Measurements from ENCODE around the gene ZP2. TPM values are rescaled to one million over a fixed set of nuclear protein-coding genes. Genes with fewer than 3 reads are reported as not detected.
"Not testable (repeated sequence)": the region's sequence is repeated elsewhere in the genome, so short reads cannot be mapped to it uniquely, and the experiment has no call there.

ZP2 gene
- total RNA-seq, 1 donor from 2014 or later, result under 0.01 TPM

DNA sequence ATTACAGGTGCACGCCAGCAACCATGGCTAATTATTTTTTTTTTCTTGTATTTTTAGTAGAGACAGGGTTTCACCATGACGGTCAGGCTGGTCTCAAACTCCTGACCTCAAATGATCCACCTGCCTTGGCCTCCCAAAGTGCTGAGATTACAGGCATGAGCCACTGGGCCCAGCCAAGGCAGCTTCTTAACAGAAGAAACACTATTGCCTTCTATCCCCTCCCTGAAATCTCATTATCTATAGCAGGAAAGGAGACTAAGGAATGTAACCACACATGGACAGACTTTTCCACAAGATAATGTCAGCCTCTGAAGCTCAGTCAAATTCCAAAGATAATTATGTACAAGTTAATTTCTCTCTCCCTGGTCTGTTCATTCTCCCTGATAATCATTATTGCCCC lies 5.7 kb upstream of the ZP2 start:
- DNase-seq (ENCODE audit: low read depth in 2 of 2), result no peak

DNA sequence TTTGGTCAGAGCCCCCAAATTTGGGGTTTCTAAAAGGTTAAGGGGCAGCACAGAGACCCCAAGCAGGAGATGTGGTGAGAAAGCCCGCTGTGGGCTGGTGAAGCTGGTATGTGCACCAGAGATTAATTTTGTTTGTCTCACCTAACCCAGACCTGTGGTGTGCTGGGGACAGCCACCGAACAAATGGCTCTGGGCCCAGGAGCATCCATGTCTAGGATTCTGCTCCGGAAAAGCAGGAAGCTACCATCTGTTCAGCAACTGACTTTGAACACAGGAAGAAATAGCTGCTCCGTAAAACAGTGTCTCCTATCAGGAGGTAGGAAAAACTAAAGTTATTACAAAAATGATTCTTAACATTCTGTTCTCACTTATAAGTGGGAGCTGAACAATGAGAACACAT lies 2.7 kb upstream of the ZP2 start:
- no peak for DNase-seq (ENCODE audit: low read depth in 2 of 2)

DNA sequence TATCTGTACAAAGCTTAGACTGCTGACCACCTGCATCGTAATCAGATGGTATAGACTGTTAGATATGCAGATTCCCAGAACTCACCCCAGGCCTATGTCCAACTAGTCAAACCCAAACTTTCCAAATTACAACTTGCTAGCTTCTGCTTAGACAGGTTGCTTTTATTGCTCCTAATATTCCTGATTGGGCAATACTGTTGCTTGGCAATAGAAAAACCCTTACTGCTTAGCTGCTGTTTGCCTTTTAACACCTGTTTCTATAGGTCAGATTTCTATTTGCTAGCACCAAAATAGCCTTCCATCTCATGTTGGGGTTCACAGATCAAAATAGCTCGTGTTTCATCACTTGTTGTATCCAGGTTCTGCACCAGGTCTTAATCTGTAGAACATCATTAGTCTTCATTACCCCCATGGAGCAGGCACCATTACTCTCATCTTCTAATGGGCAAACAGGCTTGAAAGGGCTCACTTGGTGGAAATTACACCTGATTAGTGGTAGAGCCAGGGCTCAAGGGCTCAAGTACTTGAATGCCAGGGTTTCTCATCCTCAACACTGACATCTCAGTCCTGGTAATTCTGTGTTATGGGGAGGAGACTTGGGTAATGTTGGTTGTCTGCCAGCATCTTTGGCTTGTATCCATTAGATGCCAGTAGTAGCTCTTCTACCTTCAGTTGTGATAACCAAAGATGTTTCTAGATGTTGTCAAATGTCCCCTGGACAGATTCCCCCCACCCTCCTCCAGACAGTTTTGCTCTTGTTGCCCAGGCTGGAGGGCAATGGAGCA lies 2.7 kb downstream of the ZP2 start:
- no peak for DNase-seq (ENCODE audit: low read depth in 2 of 2)

DNA sequence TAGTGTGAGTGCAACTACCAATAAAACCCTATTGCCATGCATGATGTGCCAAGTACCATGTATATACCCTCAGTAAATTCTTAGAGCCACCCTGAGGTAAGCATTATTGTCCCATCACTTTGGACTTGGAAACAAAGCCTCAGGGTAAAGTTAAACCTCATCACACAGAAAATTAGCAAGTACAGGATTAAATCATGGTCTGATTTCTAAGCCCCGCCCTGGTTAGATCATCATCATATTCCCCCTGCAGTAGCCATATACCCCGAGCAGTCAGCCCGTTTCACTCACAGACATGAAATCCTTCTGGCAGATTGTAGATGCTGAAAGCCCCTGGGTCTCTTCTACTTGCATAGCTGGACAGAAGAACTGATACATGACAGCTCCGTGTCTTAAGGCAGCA lies 4.8 kb downstream of the ZP2 start:
- no peak for DNase-seq (ENCODE audit: low read depth in 2 of 2)

DNA sequence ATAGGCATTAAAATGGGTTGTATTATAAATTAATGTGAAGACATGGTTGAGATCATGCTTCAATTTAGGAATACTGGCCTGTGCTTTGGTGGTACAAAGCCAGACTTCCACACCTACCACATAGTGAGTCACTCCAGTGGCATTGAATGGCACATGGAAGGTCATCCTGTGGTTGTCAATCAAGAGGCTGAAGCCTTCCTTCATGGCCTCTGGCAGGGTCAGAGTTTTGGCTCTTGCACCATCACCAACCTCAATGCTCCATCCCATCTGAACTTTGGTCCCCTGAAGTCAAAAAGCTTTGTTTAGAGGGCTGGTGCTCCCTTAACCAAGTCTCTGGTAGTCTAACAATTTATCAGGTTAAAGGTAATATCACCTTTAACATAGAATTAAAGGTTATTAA lies 6.1 kb downstream of the ZP2 start:
- DNase-seq (ENCODE audit: low read depth in 2 of 2), result no peak

DNA sequence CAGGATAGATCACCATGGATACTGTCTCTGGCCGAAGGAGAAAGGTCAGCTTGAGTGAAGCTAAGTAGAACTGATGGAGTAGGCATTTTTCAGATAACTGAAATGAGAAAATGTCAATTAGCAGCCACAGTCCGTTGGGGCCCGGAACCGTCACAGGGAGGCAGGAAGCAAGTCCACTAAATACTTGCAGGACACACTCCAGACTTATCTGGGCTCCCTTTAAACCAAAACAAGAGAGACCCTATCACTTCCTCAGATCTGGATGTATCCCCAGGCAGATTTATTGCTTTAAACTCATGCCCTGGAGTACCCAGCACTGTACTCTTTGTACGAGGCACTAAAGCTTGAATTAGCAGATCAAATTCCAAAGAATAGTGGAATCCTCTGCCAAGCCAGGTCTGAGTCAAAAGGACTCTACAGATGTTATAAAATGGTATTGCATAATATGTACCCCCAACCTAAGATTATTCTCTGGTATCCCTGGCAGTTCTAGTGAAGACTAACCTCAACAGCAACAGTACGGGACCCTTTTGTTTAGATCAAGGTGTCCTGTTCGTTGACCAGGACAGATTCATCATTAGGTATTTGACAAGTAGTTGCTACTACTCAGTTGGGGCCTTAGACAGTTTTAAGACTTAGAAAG lies 8.1 kb downstream of the ZP2 start:
- DNase-seq (ENCODE audit: low read depth in 2 of 2), result no peak

DNA sequence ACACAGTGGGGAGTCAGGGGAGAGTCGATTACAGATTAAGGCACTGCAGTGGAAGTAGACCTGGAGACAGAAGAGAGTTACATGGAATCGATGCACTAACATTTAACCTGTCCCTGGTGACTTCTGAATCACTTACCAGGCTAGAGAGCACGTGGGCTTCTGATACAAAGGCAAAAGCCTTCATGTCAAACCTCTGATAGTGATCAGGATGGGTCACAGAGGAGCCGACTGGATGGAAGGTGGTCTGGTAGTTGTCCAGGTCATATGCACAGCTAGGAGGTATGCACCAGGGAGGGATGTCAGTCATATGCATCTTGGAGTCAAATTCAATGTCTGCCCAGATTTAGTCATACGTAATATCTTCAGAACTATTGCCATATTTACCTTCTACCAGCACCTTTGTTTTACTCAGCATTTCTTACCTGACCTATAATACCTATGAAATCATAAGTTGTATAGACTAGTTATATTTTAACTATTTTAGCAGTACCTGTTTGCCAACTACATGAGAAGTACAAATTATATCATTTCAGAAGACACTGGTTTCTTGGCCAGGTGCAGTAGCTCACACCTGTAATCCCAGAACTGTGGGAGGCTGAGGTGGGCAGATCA lies 11.7 kb downstream of the ZP2 start:
- no peak for DNase-seq (ENCODE audit: low read depth in 2 of 2)

DNA sequence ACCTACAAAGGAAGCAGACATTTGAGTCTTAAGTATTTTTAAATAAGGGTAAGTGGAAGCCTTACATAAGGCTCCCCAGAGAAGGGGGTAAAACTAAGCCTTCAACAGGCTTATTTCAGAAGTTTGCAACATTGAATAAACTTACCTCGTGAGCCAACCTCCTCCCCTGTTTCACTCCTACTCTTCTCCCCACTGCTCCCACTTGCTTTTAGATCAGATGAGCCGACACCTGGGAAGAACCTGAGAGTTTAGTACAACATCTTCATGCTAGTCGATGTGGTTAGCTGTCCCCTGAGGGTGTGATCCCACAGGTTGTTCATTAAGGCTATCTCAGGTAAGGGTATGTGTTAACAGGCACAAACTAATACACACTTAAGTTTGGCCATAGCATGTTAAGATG lies 13.8 kb downstream of the ZP2 start:
- no peak for DNase-seq (ENCODE audit: low read depth in 2 of 2)

DNA sequence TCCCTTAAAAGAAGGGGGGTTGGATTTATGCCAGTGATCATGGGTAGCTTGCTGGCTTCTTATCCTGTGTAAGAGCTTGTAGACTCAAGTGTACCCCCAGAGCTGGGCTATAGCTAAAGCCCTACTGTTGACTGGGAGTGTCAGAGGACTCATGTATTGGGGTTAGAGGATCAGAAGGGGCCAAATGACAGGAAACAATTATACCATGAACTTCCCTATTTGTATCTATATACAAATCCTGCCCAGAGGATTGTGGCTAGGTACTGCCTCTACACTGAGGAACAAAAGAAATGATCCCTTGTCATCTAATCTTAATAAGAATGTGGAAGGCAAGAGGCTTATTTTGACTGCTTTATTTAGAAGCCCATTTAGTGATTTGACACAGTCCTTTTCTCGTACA lies 14.3 kb downstream of the ZP2 start:
- no peak for DNase-seq (ENCODE audit: low read depth in 2 of 2)

DNA sequence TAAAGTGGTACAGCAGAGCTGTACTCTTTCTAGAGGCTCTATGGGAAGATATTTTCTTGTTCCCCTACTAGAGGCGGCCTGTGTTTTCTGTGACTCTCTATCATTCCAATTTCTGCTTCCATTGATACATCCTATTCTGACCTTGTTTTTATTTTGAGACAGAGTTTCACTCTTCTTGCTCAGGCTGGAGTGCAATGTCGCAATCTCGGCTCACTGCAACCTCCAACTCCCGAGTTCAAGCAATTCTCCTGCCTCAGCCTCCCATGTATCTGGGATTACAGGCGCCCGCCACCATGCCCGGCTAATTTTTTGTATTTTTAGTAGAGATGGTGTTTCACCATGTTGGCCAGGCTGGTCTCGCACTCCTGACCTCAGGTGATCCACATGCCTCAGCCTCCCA lies 16.0 kb downstream of the ZP2 start:
- DNase-seq (ENCODE audit: low read depth in 2 of 2), result not testable (repeated sequence)

DNA sequence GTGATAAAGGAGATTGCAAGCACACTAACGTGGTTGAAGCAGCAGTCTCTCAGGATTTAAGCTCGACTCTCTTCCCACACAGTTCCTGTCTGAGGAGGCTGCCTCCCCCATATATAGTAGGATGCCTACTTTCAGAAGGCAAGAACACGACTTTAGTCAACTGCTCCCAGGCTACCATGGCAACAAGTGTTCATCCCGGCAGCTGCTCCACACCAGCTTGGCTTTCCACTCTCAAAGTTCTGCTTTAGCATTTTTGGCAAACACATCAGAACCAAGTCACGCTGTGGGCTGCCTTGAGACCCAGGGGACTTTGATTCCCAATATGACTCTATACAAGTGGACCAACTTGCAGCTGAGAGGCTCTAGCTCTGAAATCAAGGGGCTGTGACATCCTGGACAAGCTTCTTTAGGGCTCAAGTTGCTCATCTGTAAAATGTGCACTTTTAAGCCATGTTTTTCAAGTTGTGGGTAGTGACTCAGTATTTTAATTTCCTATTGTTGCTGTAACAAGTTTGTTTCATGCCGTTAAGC lies 16.5 kb downstream of the ZP2 start:
- DNase-seq (ENCODE audit: low read depth in 2 of 2), result no peak

DNA sequence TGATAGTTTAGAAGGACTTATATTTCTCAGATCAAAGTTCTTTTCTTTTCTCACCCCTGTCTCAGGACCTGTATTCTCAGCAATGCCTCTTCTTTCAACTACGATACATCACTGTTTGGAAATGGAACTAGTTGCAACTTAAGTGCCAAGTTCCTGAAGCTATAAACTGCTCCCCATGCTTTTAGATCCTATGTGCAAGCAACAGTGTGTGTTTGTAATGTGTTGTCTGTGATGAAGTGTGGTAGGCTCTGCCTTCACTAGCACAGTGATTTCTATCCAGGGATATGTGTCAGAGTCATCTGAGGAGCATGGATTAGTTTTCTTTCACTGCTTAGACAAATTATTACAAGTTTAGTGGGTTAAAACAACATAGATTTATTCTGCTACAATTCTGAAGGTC lies 18.4 kb downstream of the ZP2 start:
- DNase-seq (ENCODE audit: low read depth in 2 of 2), result no peak

DNA sequence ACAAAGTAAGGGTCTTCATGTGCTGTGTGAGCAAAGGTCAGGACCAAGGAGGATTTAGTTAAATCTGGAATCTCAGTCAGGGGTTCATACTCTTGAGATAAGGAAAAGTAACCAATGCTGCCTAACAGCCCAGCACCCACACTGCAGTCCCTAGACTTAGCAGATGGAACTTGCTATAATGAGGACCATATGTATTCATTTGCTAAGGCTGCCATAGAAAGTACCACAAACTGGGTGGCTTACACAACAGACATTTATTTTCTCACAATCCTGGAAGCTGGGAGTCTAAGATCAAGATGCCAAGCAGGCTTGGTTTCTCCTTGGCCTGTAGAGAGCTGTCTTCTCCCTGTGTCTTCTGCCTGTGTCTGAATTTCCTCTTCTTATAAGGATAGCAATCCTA lies 20.8 kb downstream of the ZP2 start:
- no peak for DNase-seq (ENCODE audit: low read depth in 2 of 2)

DNA sequence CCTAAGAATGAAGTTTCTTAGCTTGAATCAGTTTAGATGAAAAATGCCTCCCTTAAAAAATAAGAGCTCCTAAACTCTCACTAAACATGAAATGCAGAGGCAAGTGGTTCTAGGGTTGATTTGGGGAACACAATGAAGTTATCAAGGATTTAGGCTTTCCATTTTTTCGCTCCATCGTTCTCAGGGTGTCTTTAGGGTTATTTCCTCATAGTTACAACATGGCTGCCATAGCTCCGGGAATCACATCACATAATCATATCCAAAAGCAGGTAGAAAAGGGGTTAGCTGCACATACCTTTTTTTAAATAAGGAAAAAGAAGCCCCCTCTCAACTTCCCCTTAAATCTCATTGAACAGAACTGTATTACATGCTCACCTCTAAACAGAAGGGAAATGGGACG lies 21.4 kb downstream of the ZP2 start:
- DNase-seq (ENCODE audit: low read depth in 2 of 2), result no peak

DNA sequence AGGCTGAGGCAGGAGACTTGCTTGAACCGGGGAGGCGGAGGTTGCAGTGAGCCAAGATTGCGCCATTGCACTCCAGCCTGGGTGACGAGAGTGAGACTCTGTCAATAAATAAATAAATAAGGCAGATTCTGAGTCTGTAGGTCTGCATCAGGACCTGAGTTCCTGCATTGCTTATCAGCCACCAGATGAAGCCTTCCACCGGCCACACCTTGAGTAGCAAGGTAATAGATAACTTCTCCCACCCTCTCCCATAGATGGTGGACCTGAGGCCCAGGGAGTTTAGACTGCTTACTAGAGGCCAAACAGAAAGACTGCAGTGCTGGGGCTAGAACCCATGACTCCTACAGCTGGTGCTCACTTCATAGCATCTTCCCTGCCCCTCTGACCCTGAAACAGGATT lies 22.1 kb downstream of the ZP2 start:
- DNase-seq (ENCODE audit: low read depth in 2 of 2), result no peak

DNA sequence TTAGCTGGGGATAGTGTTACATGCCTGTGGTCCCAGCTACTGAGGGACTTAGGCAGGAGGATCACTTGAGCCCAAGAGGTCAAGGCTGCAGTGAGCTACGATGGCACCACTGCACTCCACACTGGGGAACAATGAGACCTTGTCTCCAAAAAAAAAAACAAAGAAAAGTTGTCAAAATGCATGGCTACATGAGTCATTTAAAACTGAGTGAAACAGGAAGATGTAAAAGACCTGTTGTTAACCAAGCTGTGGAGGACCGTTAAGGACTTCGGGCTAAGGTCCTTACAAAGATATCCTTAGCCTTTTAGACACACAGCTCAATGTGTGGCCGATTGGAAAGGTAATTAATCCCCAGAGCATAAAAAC lies 25.1 kb downstream of the ZP2 start:
- DNase-seq (ENCODE audit: low read depth in 2 of 2), result peak in 1 of 2 donors; percentile 37

DNA sequence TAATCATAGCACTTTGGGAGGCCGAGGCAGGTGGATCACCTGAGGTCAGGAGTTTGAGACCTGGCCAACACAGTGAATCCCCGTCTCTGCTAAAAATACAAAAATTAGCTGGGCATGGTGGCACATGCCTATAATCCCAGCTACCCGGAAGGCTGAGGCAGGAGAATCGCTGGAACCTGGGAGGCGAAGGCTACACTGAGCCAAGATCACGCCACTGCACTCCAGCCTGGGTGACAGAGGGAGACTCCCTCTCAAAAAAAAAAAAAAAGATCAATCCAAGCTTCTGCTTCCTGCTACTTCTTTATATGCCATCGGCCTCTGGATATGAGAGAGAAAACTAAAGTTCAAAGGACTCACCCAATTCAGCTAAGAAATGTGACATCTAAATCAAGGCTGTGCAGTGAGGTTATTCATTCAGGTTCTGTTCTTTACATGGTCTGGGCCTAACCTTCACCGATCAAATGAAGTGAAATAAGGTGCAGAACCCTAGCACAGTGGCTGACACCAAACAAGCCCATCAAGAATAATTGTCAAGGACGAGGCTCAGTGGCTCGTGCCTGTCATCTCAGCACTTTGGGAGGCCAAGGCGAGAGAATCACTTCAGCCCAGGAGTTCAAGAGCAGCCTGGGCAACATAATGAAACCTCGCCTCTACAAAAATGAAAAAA lies 25.6 kb downstream of the ZP2 start:
- DNase-seq (ENCODE audit: low read depth in 2 of 2), result no peak

DNA sequence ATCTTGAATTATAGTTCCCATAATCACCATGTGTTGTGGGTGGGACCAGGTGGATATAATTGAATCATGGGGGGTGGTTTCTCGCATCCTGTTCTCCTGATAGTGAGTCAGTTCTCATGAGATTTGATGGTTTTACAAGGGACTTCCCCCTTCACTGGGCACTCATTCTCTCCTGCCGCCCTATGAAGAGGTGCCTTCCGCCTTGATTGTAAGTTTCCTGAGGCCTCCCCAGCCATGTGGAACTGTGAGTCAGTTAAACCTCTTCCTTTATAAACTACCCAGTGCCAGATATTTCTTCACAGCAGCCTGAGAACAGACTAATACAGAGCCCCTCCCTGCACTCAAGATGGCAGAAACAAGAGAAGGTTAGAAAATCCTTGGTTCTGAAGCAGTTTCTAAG lies 26.5 kb downstream of the ZP2 start:
- peak in 1 of 2 donors; percentile 45 for DNase-seq (ENCODE audit: low read depth in 2 of 2)

DNA sequence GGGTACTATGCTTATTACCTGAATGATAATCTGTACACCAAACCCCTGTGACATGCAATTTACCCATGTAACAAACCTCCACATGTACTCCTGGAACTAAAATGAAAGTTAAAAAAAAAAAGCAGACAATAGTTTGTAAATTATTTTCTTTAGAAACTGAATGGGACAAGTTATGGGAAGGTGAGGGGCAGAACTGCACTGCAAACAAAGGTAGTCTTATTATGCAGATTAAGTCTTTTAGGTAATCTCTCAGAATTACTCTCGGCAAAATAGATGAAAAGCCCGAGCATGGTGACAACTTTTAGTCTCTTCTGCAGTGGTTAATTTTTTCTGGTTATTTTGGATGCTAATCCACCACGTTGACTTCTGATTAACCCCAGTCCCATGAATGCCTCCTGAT lies 27.4 kb downstream of the ZP2 start:
- no peak for DNase-seq (ENCODE audit: low read depth in 2 of 2)

DNA sequence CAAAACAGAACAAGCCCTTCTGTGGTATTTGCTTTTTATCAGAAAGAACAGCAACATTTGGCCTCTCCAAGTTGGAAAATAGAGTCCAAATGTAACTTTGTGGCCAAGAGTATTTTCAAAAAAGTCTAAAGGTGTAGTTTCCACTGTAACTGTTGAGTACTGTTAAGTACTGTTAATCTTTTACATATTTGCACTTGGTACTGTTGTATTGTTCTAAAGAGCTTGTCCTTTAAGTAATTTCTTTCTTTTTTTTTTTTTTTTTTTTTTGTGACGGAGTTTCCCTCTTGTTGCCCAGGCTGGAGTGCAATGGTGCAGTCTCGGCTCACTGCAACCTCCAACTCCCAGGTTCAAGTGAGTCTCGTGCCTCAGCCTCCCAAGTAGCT lies 31.4 kb downstream of the ZP2 start:
- no peak for DNase-seq (ENCODE audit: low read depth in 2 of 2)

DNA sequence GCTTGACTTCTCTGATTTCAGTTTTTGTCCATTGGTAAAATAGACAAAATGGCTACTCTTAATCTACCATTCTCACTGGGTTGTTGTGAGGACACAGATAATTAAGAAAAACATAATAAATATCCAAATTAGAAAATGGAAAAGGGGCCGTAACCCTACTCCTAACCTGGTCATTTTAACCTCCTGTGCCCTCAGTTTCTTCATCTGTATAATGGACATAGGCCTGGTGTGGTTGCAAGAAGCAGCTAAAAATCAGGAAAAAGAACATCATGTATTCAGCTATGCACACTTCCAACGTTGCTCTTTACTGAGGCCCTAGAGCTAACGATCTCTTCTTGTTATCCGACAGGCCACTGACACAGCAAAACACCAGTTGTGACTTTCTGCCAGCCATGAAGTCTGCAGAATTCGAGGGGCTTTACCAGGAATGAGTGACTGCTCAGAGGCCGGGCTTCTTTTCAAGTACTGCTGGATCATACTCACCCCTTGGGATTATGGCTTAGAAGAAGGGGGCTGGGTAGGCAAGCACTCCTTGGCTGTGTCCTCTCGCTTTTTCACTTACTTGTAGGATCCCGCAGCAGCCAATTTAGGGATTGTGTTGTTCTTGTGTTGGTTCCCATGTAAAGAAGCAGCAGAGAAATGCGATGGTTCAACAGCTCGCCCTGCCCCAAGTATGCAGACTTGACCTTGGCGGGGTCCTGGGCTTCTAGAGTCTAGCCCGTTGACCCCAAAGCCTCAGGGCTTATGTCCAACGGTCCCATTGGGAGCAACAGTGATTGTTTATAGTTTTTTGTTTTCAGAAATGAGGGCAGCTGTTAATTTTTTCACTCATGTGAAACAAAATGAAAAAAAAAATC lies 32.0 kb downstream of the ZP2 start:
- DNase-seq (ENCODE audit: low read depth in 2 of 2), result no peak
